SK-N-SH (cell line): ENCODE measurements around the gene NPDC1. TPM values are rescaled to one million over a fixed set of nuclear protein-coding genes. Genes with fewer than 3 reads are reported as not detected.

ENCODE experiments used
- CTCF ChIA-PET: fragments of 300-600, 350-600 bp; formaldehyde crosslinking; extraction: SDS; loops from one replicate; lab custom pipeline; 2021; lab: Yijun Ruan, JAX
- POLR2A ChIA-PET: fragments of 350-600 bp; sonication (Branson Sonifier 250); formaldehyde crosslinking; extraction: SDS; loops from one replicate; lab custom pipeline; 2020; ENCODE audit warnings: antibody characterized with exemption, inconsistent platforms; lab: Yijun Ruan, JAX
- DNase-seq: peaks from one replicate; pipeline ENCODE4 v3.0.0; 2012
- H2AFZ ChIP-seq: fragments of 200-600 bp; sonication (generic); 2 replicates; pipeline ENCODE4 v1.8.1; 2016; ENCODE audit warnings: antibody characterized with exemption, mild to moderate bottlenecking, low read depth
- H3F3A ChIP-seq: fragments of 200-600 bp; sonication (generic); replicated peaks from 2 replicates; pipeline ENCODE3; 2016; ENCODE audit warnings: antibody characterized with exemption, mild to moderate bottlenecking; ENCODE audit not compliant: insufficient read depth
- H3K27ac ChIP-seq, 2 experiments: fragments of 200-500 bp in 1 of 2; fragments of 200-600 bp in 1 of 2; sonication (Bioruptor generic) in 1 of 2; sonication (generic), shearing (Covaris generic) in 1 of 2; 2 replicates each; pipeline versions ENCODE4 v1.5.1 to v1.6.1; 2014 to 2016; ENCODE audit warnings: low read depth in 2 of 2, inconsistent platforms in 1 of 2, low read length in 1 of 2, mild to moderate bottlenecking in 1 of 2, mixed read lengths in 1 of 2
- H3K27me3 ChIP-seq: fragments of 200-600 bp; sonication (generic), shearing (Covaris generic); 2 replicates; pipeline ENCODE4 v1.6.1; 2016; ENCODE audit warnings: mixed run types; ENCODE audit not compliant: insufficient read depth
- H3K36me3 ChIP-seq, 2 experiments: fragments of 200-500 bp in 1 of 2; fragments of 200-600 bp in 1 of 2; sonication (Bioruptor generic) in 1 of 2; sonication (generic) in 1 of 2; replicated peaks in 1 of 2; 2 replicates each; pipeline versions ENCODE3 to v1.5.1; 2014 to 2016; ENCODE audit warnings: low read length in 1 of 2, mild to moderate bottlenecking in 1 of 2; ENCODE audit not compliant: insufficient read depth in 2 of 2, control insufficient read depth in 1 of 2
- H3K4me1 ChIP-seq, 2 experiments: fragments of 200-500 bp in 1 of 2; fragments of 200-600 bp in 1 of 2; sonication (Bioruptor generic) in 1 of 2; sonication (generic), shearing (Covaris generic) in 1 of 2; 2 replicates each; pipeline versions ENCODE4 v1.5.1 to v1.6.1; 2014 to 2016; ENCODE audit warnings: low read depth in 1 of 2, low read length in 1 of 2, mixed run types in 1 of 2; ENCODE audit not compliant: insufficient read depth in 2 of 2, control insufficient read depth in 1 of 2
- H3K4me2 ChIP-seq: fragments of 200-600 bp; sonication (generic), shearing (Covaris generic); 2 replicates; pipeline ENCODE4 v1.6.1; 2017; ENCODE audit warnings: mixed run types
- H3K4me3 ChIP-seq, 2 experiments: fragments of 200-500 bp in 1 of 2; fragments of 200-600 bp in 1 of 2; sonication (Bioruptor generic) in 1 of 2; sonication (generic), shearing (Covaris generic) in 1 of 2; 2 replicates each; pipeline versions ENCODE4 v1.5.1 to v1.8.1; 2014 to 2016; ENCODE audit warnings: low read depth in 2 of 2, inconsistent platforms in 1 of 2, low read length in 1 of 2, mild to moderate bottlenecking in 1 of 2, mixed read lengths in 1 of 2, moderate library complexity in 1 of 2
- H3K79me2 ChIP-seq: fragments of 200-600 bp; sonication (generic); 2 replicates; pipeline ENCODE4 v1.8.1; 2017; ENCODE audit warnings: mild to moderate bottlenecking; ENCODE audit not compliant: insufficient read depth
- H3K9ac ChIP-seq: fragments of 200-600 bp; sonication (generic); 2 replicates; pipeline ENCODE4 v1.6.1; 2017; ENCODE audit warnings: mixed run types
- H3K9me2 ChIP-seq: fragments of 200-600 bp; sonication (generic); 2 replicates; pipeline ENCODE4 v1.6.1; 2017; ENCODE audit warnings: mixed run types
- H3K9me3 ChIP-seq: fragments of 200-600 bp; sonication (generic); 2 replicates; pipeline ENCODE4 v1.6.1; 2017; ENCODE audit warnings: mixed run types, mild to moderate bottlenecking, moderate library complexity
- H4K20me1 ChIP-seq: fragments of 200-600 bp; sonication (generic); 2 replicates; pipeline ENCODE4 v1.6.1; 2017; ENCODE audit warnings: mild to moderate bottlenecking, mixed run types; ENCODE audit not compliant: insufficient read depth
- CHD2 ChIP-seq: fragments of 150-350 bp; IDR thresholded peaks from 2 replicates; pipeline ENCODE4 v1.6.1; 2018; ENCODE audit warnings: low read length; ENCODE audit not compliant: partially characterized antibody
- CTCF ChIP-seq: fragments of 200-600 bp; sonication (generic); IDR thresholded peaks from 2 replicates; pipeline ENCODE4 v1.6.1; 2017; ENCODE audit warnings: antibody characterized with exemption, mild to moderate bottlenecking, moderate library complexity
- ELF1 ChIP-seq: IDR thresholded peaks from 2 replicates; pipeline ENCODE4 v1.4.0; 2012
- EZH2phosphoT487 ChIP-seq: fragments of 200-600 bp; sonication (generic); IDR thresholded peaks from 2 replicates; pipeline ENCODE4 v1.6.1; 2017; ENCODE audit warnings: low read depth, mixed run types, mild to moderate bottlenecking, antibody characterized with exemption, moderate library complexity, borderline replicate concordance
- FOSL2 ChIP-seq: IDR thresholded peaks from 2 replicates; pipeline ENCODE4 v1.4.0; 2012; ENCODE audit warnings: low read depth, mild to moderate bottlenecking, moderate library complexity, borderline replicate concordance
- FOXJ3 ChIP-seq: sonication (generic); formaldehyde crosslinking; IDR thresholded peaks from 2 replicates; pipeline ENCODE4 v1.5.1; 2020; ENCODE audit warnings: mild to moderate bottlenecking, missing genetic modification reagents
- FOXM1 ChIP-seq: IDR thresholded peaks from 2 replicates; pipeline ENCODE4 v1.4.0; 2012; ENCODE audit warnings: low read depth, mild to moderate bottlenecking
- GATA2 ChIP-seq: sonication (generic); formaldehyde crosslinking; IDR thresholded peaks from 2 replicates; pipeline ENCODE4 v1.5.0; 2020; ENCODE audit warnings: mild to moderate bottlenecking, missing genetic modification reagents
- MXI1 ChIP-seq: IDR thresholded peaks from 2 replicates; pipeline ENCODE4 v1.6.1; 2012; ENCODE audit warnings: mild to moderate bottlenecking, low read depth, low read length, improper control_type of control experiment
- NFIC ChIP-seq: IDR thresholded peaks from 2 replicates; pipeline ENCODE4 v1.4.0; 2012; ENCODE audit warnings: borderline replicate concordance
- NRF1 ChIP-seq: IDR thresholded peaks from 2 replicates; pipeline ENCODE4 v1.6.1; 2012; ENCODE audit warnings: low read depth, mild to moderate bottlenecking, low read length
- PBX3 ChIP-seq: IDR thresholded peaks from 2 replicates; pipeline ENCODE4; 2012
- RAD21 ChIP-seq: IDR thresholded peaks from 2 replicates; pipeline ENCODE4 v1.6.1; 2012; ENCODE audit warnings: mild to moderate bottlenecking, low read length
- RCOR1 ChIP-seq: fragments of 150-350 bp; IDR thresholded peaks from 2 replicates; pipeline ENCODE4 v1.6.1; 2017; ENCODE audit warnings: antibody characterized with exemption, low read length
- RFX5 ChIP-seq: IDR thresholded peaks from 2 replicates; pipeline ENCODE4 v1.6.1; 2012; ENCODE audit warnings: mild to moderate bottlenecking, improper control_type of control experiment, low read length
- RXRA ChIP-seq: IDR thresholded peaks from 2 replicates; pipeline ENCODE4 v1.4.0; 2012; ENCODE audit warnings: low read depth, mild to moderate bottlenecking, borderline replicate concordance
- SIN3A ChIP-seq: IDR thresholded peaks from 2 replicates; pipeline ENCODE4 v1.6.1; 2012; ENCODE audit warnings: low read depth, mild to moderate bottlenecking, low read length, moderate library complexity, borderline replicate concordance
- SMC3 ChIP-seq: IDR thresholded peaks from 2 replicates; pipeline ENCODE4 v1.6.1; 2012; ENCODE audit warnings: low read depth, low read length, improper control_type of control experiment
- TCF12 ChIP-seq: IDR thresholded peaks from 2 replicates; pipeline ENCODE4 v1.4.0; 2012
- TEAD4 ChIP-seq: IDR thresholded peaks from 2 replicates; pipeline ENCODE4 v1.4.0; 2012; ENCODE audit warnings: mild to moderate bottlenecking, borderline replicate concordance; ENCODE audit not compliant: insufficient read depth
- USF2 ChIP-seq: fragments of 150-350 bp; IDR thresholded peaks from 2 replicates; pipeline ENCODE4 v1.6.1; 2017; ENCODE audit warnings: antibody characterized with exemption, low read length, low read depth, borderline replicate concordance
- YY1 ChIP-seq: IDR thresholded peaks from 2 replicates; pipeline ENCODE4 v1.4.0; 2012; ENCODE audit warnings: low read depth, mild to moderate bottlenecking
- WGBS: methylation state at CpG from one replicate; pipeline ENCODE4 v1.1.6; 2017; ENCODE audit warnings: low lambda C conversion rate; 5-methylcytosine and 5-hydroxymethylcytosine counted together
- polyA plus RNA-seq, 3 experiments: library from polyadenylated mRNA; depleted of rRNA; stranded (reverse); fragments of >200 nt; gene quantifications; 2 replicates each; pipeline ENCODE4 v1.2.3, GENCODE V29; 2012

NPDC1 gene
- polyA plus RNA-seq, 1 of the 3 experiments (the other 2 are of a cell fraction), result 48.1 TPM

- DNase-seq, result no peak
- Histone ChIP-seq H3K27me3 (no peaks in the 10 kb centered on the region), H3K4me1 (peaks cover 0 to 19% of the 10 kb centered on the region in 2 experiments; a peak in 1 of 4 replicates), H3K36me3 (peaks cover 0 to 19% of the 10 kb centered on the region in 2 experiments), H4K20me1 (no peaks in the 10 kb centered on the region), H3K9me3 (no peaks in the 10 kb centered on the region), H3K9ac (no peak overlapping the region), H2AFZ (no peak overlapping the region), H3K4me2 (no peak overlapping the region), H3F3A (peaks cover 4% of the 10 kb centered on the region), H3K4me3 (no peak overlapping the region), H3K79me2 (no peaks in the 10 kb centered on the region), H3K9me2 (no peaks in the 10 kb centered on the region), H3K27ac (no peak overlapping the region)
- ChIA-PET CTCF (interaction anchor here (0.6 to 15.1 kb wide), 7 partner anchors 8 to 194 kb away, joined by 3 to 350 read pairs (median 53); partner anchors contain the start of genes AJM1, C8G, FBXW5 and LCN12), POLR2A (no interaction called here)
- TF ChIP-seq RCOR1, result no peak
- TF ChIP-seq USF2, result no peak
- TF ChIP-seq ELF1, result no peak
- no peak for TF ChIP-seq GATA2 (CRISPR knock-in tag)
- TF ChIP-seq CHD2, result no peak
- no peak for TF ChIP-seq RXRA
- no peak for TF ChIP-seq FOXM1
- TF ChIP-seq RFX5, result no peak
- TF ChIP-seq NFIC, result no peak
- TF ChIP-seq TEAD4, result no peak
- no peak for TF ChIP-seq EZH2phosphoT487
- WGBS, result 80% methylated on average over 2 of the region's 13 CpGs
Observed at GRCh38 chr9:137037035-137037434, 8.9 kb downstream of the NPDC1 start.

DNA sequence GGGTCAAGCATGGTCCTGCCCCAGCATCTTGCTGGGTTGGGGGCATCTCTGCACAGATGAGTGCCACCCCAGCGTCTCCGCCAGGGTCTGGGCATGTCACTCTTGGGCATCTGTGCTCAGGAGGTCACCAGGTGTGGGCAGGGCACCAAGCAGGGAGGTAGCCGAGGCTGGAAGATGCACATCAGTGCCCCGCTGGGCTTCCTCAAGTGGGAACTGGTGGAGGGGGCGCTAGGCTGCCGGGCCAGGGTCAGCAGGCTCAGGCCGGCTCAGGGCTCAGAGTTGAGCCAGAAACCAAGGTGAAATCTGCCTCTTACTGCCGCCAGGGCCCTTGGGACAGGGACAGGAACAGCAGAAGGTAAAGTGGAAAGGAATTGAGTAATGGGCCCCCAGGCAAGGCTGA, 10.0 kb downstream of the NPDC1 start:
- H3K27ac ChIP-seq, result no peak overlapping the region
- no peak for DNase-seq
- H3F3A ChIP-seq, result peaks cover 4% of the 10 kb centered on the region
- no peaks in the 10 kb centered on the region for H3K27me3 ChIP-seq
- POLR2A ChIA-PET, result interaction anchor here (0.5 to 1.9 kb wide), 3 partner anchors 9 to 225 kb away, joined by 3 to 8 read pairs (median 6); partner anchors contain the start of gene NPDC1
- no peak for TF ChIP-seq USF2
- no peak for TF ChIP-seq FOSL2
- no peak for TF ChIP-seq SIN3A
- no peak for TF ChIP-seq RXRA
- no peak for TF ChIP-seq RCOR1
- TF ChIP-seq PBX3, result no peak
- TF ChIP-seq CHD2, result no peak
- no peak for TF ChIP-seq NRF1
- no peak for TF ChIP-seq NFIC
- TF ChIP-seq YY1, result no peak
- no peak for TF ChIP-seq GATA2 (CRISPR knock-in tag)
- no peak for TF ChIP-seq MXI1
- TF ChIP-seq TCF12, result no peak
- TF ChIP-seq SMC3, result no peak
- no peak for TF ChIP-seq FOXJ3 (CRISPR knock-in tag)
- no peak for TF ChIP-seq RAD21
- TF ChIP-seq CTCF, result no peak
- TF ChIP-seq, all 33 proteins: peak for 0
- Histone ChIP-seq H3K9me3 (no peaks in the 10 kb centered on the region), H3K4me3 (no peak overlapping the region), H3K4me1 (peaks cover 0 to 21% of the 10 kb centered on the region in 2 experiments; a peak in 1 of 4 replicates), H3K36me3 (peaks cover 0 to 19% of the 10 kb centered on the region in 2 experiments), H2AFZ (no peak overlapping the region), H3K9ac (no peak overlapping the region), H3K4me2 (no peak overlapping the region), H3K9me2 (no peaks in the 10 kb centered on the region), H4K20me1 (no peaks in the 10 kb centered on the region), H3K79me2 (no peaks in the 10 kb centered on the region)
- CTCF ChIA-PET, result interaction anchor here (0.6 to 15.1 kb wide), 33 partner anchors 10 to 267 kb away, joined by 3 to 350 read pairs (median 7); partner anchors contain the start of genes AJM1, C8G, CLIC3 and ENTPD2
- WGBS, result 89% methylated on average over 5 of the region's 8 CpGs
